Neural cell (in vitro differentiated cells): Measurements from ENCODE around the gene SHISA9. TPM values are rescaled to one million over a fixed set of nuclear protein-coding genes. Genes with fewer than 3 reads are reported as not detected.

Experiments used
- H2AFZ ChIP-seq: fragments of 200-600, 300-800 bp; sonication (generic), shearing (Covaris generic); 2 replicates; pipeline ENCODE4 v1.6.0; 2014; ENCODE audit warnings: low read depth, mild to moderate bottlenecking, antibody characterized with exemption, low read length, moderate library complexity
- H3F3A ChIP-seq: fragments of 200-600 bp; shearing (Covaris generic); 2 replicates; pipeline ENCODE4 v1.6.1; 2016; ENCODE audit warnings: mild to moderate bottlenecking, moderate library complexity, mixed read lengths, antibody characterized with exemption, low read length; ENCODE audit not compliant: insufficient read depth, poor library complexity, severe bottlenecking
- H3K27ac ChIP-seq: fragments of 200-600, 300-800 bp; sonication (generic), shearing (Covaris generic); 2 replicates; pipeline ENCODE4 v1.5.1; 2014; ENCODE audit warnings: mild to moderate bottlenecking, low read length, moderate library complexity
- H3K27me3 ChIP-seq: fragments of 300-800, 200-600 bp; sonication (generic), shearing (Covaris generic); 2 replicates; pipeline ENCODE4 v1.6.0; 2014; ENCODE audit warnings: mild to moderate bottlenecking, low read depth, low read length, moderate library complexity; ENCODE audit not compliant: insufficient read depth
- H3K36me3 ChIP-seq: fragments of 300-800, 200-600 bp; sonication (generic), shearing (Covaris generic); 2 replicates; pipeline ENCODE4 v1.5.1; 2014; ENCODE audit warnings: mild to moderate bottlenecking, antibody characterized with exemption, low read length, moderate library complexity; ENCODE audit not compliant: insufficient read depth
- H3K4me2 ChIP-seq: fragments of 300-800, 200-600 bp; sonication (generic), shearing (Covaris generic); 2 replicates; pipeline ENCODE4 v1.6.0; 2014; ENCODE audit warnings: mild to moderate bottlenecking, low read length
- H3K4me3 ChIP-seq: fragments of 300-800, 200-600 bp; sonication (generic), shearing (Covaris generic); 2 replicates; pipeline ENCODE4 v1.5.1; 2014; ENCODE audit warnings: mild to moderate bottlenecking, low read length, moderate library complexity
- H3K79me2 ChIP-seq: fragments of 200-600 bp; shearing (Covaris generic); replicated peaks from 2 replicates; pipeline ENCODE4 v1.6.0; 2014; ENCODE audit warnings: mild to moderate bottlenecking, low read length, moderate library complexity; ENCODE audit not compliant: insufficient read depth
- H3K9ac ChIP-seq: fragments of 300-800, 200-600 bp; sonication (generic), shearing (Covaris generic); 2 replicates; pipeline ENCODE4 v1.6.1; 2016; ENCODE audit warnings: mild to moderate bottlenecking, low read length, mixed read lengths
- H3K9me2 ChIP-seq: fragments of 200-600 bp; shearing (Covaris generic); 2 replicates; pipeline ENCODE4 v1.6.1; 2016; ENCODE audit warnings: mild to moderate bottlenecking, low read length, mixed read lengths; ENCODE audit not compliant: insufficient read depth
- H3K9me3 ChIP-seq: fragments of 200-600, 300-800 bp; sonication (generic), shearing (Covaris generic); 2 replicates; pipeline ENCODE4 v1.6.1; 2016; ENCODE audit warnings: mild to moderate bottlenecking, mixed run types, low read length, moderate library complexity, mixed read lengths
- H4K20me1 ChIP-seq: fragments of 200-600 bp; shearing (Covaris generic); 2 replicates; pipeline ENCODE4 v1.6.1; 2016; ENCODE audit warnings: mild to moderate bottlenecking, mixed run types; ENCODE audit not compliant: insufficient read depth
- CTCF ChIP-seq: fragments of 450-650 bp; IDR thresholded peaks from 2 replicates; pipeline ENCODE4 v1.5.1; 2014; ENCODE audit warnings: antibody characterized with exemption, mild to moderate bottlenecking, moderate library complexity; ENCODE audit not compliant: poor library complexity, severe bottlenecking
- EP300 ChIP-seq: fragments of 450-650 bp; conservative IDR thresholded peaks from 2 replicates; pipeline ENCODE4 v1.6.1; 2014; ENCODE audit warnings: antibody characterized with exemption, mild to moderate bottlenecking, moderate library complexity; ENCODE audit not compliant: poor library complexity, severe bottlenecking
- EZH2 ChIP-seq: fragments of 200-600, 300-800 bp; shearing (Covaris generic), sonication (generic); IDR thresholded peaks from 2 replicates; pipeline ENCODE4 v1.6.1; 2014; ENCODE audit warnings: antibody characterized with exemption, low read length, borderline replicate concordance, mild to moderate bottlenecking; ENCODE audit not compliant: insufficient read depth, poor library complexity, severe bottlenecking
- MXI1 ChIP-seq: fragments of 450-650 bp; conservative IDR thresholded peaks from 2 replicates; pipeline ENCODE4 v1.6.1; 2014; ENCODE audit warnings: antibody characterized with exemption, mild to moderate bottlenecking; ENCODE audit not compliant: poor library complexity, severe bottlenecking
- POLR2AphosphoS5 ChIP-seq: IDR thresholded peaks from 2 replicates; pipeline ENCODE4 v1.6.1; 2012
- RAD21 ChIP-seq: fragments of 450-650 bp; conservative IDR thresholded peaks from 2 replicates; pipeline ENCODE4 v1.6.1; 2014; ENCODE audit warnings: antibody characterized with exemption, mild to moderate bottlenecking, moderate library complexity
- REST ChIP-seq: IDR thresholded peaks from 2 replicates; pipeline ENCODE4 v1.6.1; 2012; ENCODE audit warnings: borderline replicate concordance
- SMC3 ChIP-seq: fragments of 450-650 bp; conservative IDR thresholded peaks from 2 replicates; pipeline ENCODE4 v1.6.1; 2014; ENCODE audit warnings: antibody characterized with exemption, mild to moderate bottlenecking, moderate library complexity; ENCODE audit not compliant: poor library complexity
- TAF1 ChIP-seq: IDR thresholded peaks from 2 replicates; pipeline ENCODE4 v1.6.1; 2012; ENCODE audit warnings: low read depth
- polyA plus RNA-seq: library from polyadenylated mRNA; depleted of rRNA; stranded (reverse); fragments of >200 nt; gene quantifications from 2 replicates; pipeline ENCODE4 v1.2.3, GENCODE V29; 2014

Gene SHISA9
- polyA plus RNA-seq, 1 donor from 2014 or later = 2.0 TPM

GRCh38 chr16:13205352-13205751 lies 304.0 kb downstream of the SHISA9 start:
- Histone ChIP-seq H3K4me3 (no peak overlapping the region), H3K4me2 (no peak overlapping the region), H2AFZ (no peak overlapping the region), H3K27ac (no peak overlapping the region), H3F3A (no peaks in the 10 kb centered on the region), H3K79me2 (no peaks in the 10 kb centered on the region), H3K9ac (no peak overlapping the region), H3K9me3 (no peaks in the 10 kb centered on the region), H3K27me3 (no peaks in the 10 kb centered on the region), H3K36me3 (no peaks in the 10 kb centered on the region), H4K20me1 (no peaks in the 10 kb centered on the region), H3K9me2 (no peaks in the 10 kb centered on the region)
- TF ChIP-seq POLR2AphosphoS5 (no peak), TAF1 (no peak), RAD21 (no peak), MXI1 (no peak), REST (no peak), CTCF (no peak), EP300 (no peak), EZH2 (no peak), SMC3 (no peak)

- no peaks in the 10 kb centered on the region for H3K9me3 ChIP-seq
- no peaks in the 10 kb centered on the region for H3K79me2 ChIP-seq
- no peaks in the 10 kb centered on the region for H3K36me3 ChIP-seq
- H4K20me1 ChIP-seq = no peaks in the 10 kb centered on the region
- no peak overlapping the region for H3K27ac ChIP-seq
- no peak overlapping the region for H3K9ac ChIP-seq
- TF ChIP-seq POLR2AphosphoS5 = no peak
- no peak for TF ChIP-seq EZH2
- no peak for TF ChIP-seq MXI1
- TF ChIP-seq SMC3 = no peak
- no peak for TF ChIP-seq TAF1
- no peak for TF ChIP-seq RAD21
- TF ChIP-seq REST = no peak
- no peak for TF ChIP-seq EP300
- no peak for TF ChIP-seq CTCF
- no peak overlapping the region for H3K4me3 ChIP-seq
- H2AFZ ChIP-seq = no peak overlapping the region
- no peaks in the 10 kb centered on the region for H3K27me3 ChIP-seq
- H3K4me2 ChIP-seq = no peak overlapping the region
- no peaks in the 10 kb centered on the region for H3K9me2 ChIP-seq
- no peaks in the 10 kb centered on the region for H3F3A ChIP-seq
Measured at GRCh38 chr16:13206606-13207005, 305.2 kb downstream of the SHISA9 start.
